HEK293 (cell line): ENCODE measurements around the gene BCL11A.

Source experiments
- CTCF ChIA-PET: fragments of 350-600 bp; formaldehyde crosslinking; extraction: SDS; loops from one replicate; lab custom pipeline; 2021; ENCODE audit warnings: antibody characterized with exemption; lab: Yijun Ruan, JAX
- POLR2A ChIA-PET: fragments of 300-600 bp; formaldehyde crosslinking; extraction: SDS; loops from one replicate; lab custom pipeline; 2020; ENCODE audit warnings: antibody characterized with exemption, inconsistent platforms; lab: Yijun Ruan, JAX
- H3K27ac ChIP-seq: fragments of 200-500 bp; sonication (Bioruptor generic); 2 replicates; pipeline ENCODE4 v1.5.1; 2014; ENCODE audit warnings: low read depth, low read length, control low read depth, inconsistent platforms; ENCODE audit errors: extremely low read depth
- H3K36me3 ChIP-seq, 2 experiments: fragments of 200-500 bp in 1 of 2; sonication (Bioruptor generic) in 1 of 2; 1 replicate in 1 of 2; 2 replicates in 1 of 2; pipeline ENCODE4 v1.5.1; 2014 to 2017; ENCODE audit warnings: inconsistent platforms in 2 of 2, low read length in 2 of 2; ENCODE audit not compliant: control insufficient read depth in 2 of 2, insufficient read depth in 1 of 2
- H3K4me1 ChIP-seq: fragments of 200-500 bp; sonication (Bioruptor generic); 2 replicates; pipeline ENCODE4 v1.5.1; 2014; ENCODE audit warnings: mild to moderate bottlenecking, low read length, inconsistent platforms; ENCODE audit not compliant: control insufficient read depth, insufficient read depth
- H3K4me3 ChIP-seq: 2 replicates; pipeline ENCODE4 v1.5.1; 2011; ENCODE audit warnings: low read depth, mild to moderate bottlenecking, control low read depth, low read length, moderate library complexity
- H3K9me3 ChIP-seq: fragments of 200-500 bp; sonication (Bioruptor generic); 2 replicates; pipeline ENCODE4 v1.5.1; 2014; ENCODE audit warnings: low read depth, low read length, inconsistent platforms; ENCODE audit not compliant: control insufficient read depth, insufficient read depth
- BCL11A ChIP-seq: fragments of 450-650 bp; formaldehyde crosslinking; IDR thresholded peaks from 2 replicates; pipeline ENCODE4 v1.5.1; 2016; ENCODE audit warnings: low read depth, missing biosample characterization, missing genetic modification characterization
- GLIS1 ChIP-seq: fragments of 450-650 bp; formaldehyde crosslinking; IDR thresholded peaks from 2 replicates; pipeline ENCODE4 v1.5.1; 2016; ENCODE audit warnings: missing biosample characterization, missing genetic modification characterization
- GLIS2 ChIP-seq: fragments of 450-650 bp; formaldehyde crosslinking; IDR thresholded peaks from 2 replicates; pipeline ENCODE4 v1.5.1; 2016; ENCODE audit warnings: missing biosample characterization, missing genetic modification characterization
- IKZF3 ChIP-seq: fragments of 450-650 bp; IDR thresholded peaks from 2 replicates; pipeline ENCODE4 v1.5.0; 2018; ENCODE audit warnings: missing biosample characterization, mild to moderate bottlenecking, missing genetic modification characterization, moderate library complexity
- KLF10 ChIP-seq: fragments of 450-650 bp; IDR thresholded peaks from 2 replicates; pipeline ENCODE4 v1.5.1; 2018; ENCODE audit warnings: missing biosample characterization, mild to moderate bottlenecking, missing genetic modification characterization
- KLF17 ChIP-seq: fragments of 450-650 bp; formaldehyde crosslinking; IDR thresholded peaks from 2 replicates; pipeline ENCODE4 v1.5.1; 2016; ENCODE audit warnings: missing biosample characterization, missing genetic modification characterization
- KLF8 ChIP-seq: fragments of 450-650 bp; formaldehyde crosslinking; IDR thresholded peaks from 2 replicates; pipeline ENCODE4 v1.5.1; 2016; ENCODE audit warnings: missing biosample characterization, missing genetic modification characterization
- KLF9 ChIP-seq: fragments of 450-650 bp; formaldehyde crosslinking; IDR thresholded peaks from 2 replicates; pipeline ENCODE4 v1.5.1; 2016; ENCODE audit warnings: missing biosample characterization, missing genetic modification characterization, low read depth
- MYNN ChIP-seq: fragments of 450-650 bp; formaldehyde crosslinking; IDR thresholded peaks from 2 replicates; pipeline ENCODE4 v1.5.1; 2016; ENCODE audit warnings: missing biosample characterization, missing genetic modification characterization, borderline replicate concordance
- RBAK ChIP-seq: fragments of 450-650 bp; formaldehyde crosslinking; IDR thresholded peaks from 2 replicates; pipeline ENCODE4 v1.5.1; 2016; ENCODE audit warnings: missing biosample characterization, missing genetic modification characterization
- ZBTB20 ChIP-seq: fragments of 450-650 bp; formaldehyde crosslinking; IDR thresholded peaks from 2 replicates; pipeline ENCODE4 v1.5.1; 2016; ENCODE audit warnings: missing biosample characterization, missing genetic modification characterization
- ZBTB48 ChIP-seq: fragments of 450-650 bp; formaldehyde crosslinking; IDR thresholded peaks from 2 replicates; pipeline ENCODE4 v1.5.1; 2016; ENCODE audit warnings: missing biosample characterization, missing genetic modification characterization
- ZFP37 ChIP-seq: fragments of 450-650 bp; formaldehyde crosslinking; IDR thresholded peaks from 2 replicates; pipeline ENCODE4 v1.5.1; 2016; ENCODE audit warnings: missing biosample characterization, missing genetic modification characterization
- ZIC2 ChIP-seq: fragments of 450-650 bp; formaldehyde crosslinking; IDR thresholded peaks from 2 replicates; pipeline ENCODE4 v1.5.1; 2016; ENCODE audit warnings: missing biosample characterization, missing genetic modification characterization
- ZNF184 ChIP-seq: fragments of 450-650 bp; IDR thresholded peaks from 2 replicates; pipeline ENCODE4 v1.5.1; 2018; ENCODE audit warnings: missing biosample characterization, mild to moderate bottlenecking, missing genetic modification characterization
- ZNF2 ChIP-seq: fragments of 450-650 bp; formaldehyde crosslinking; IDR thresholded peaks from 2 replicates; pipeline ENCODE4 v1.5.1; 2016; ENCODE audit warnings: missing biosample characterization, missing genetic modification characterization
- ZNF202 ChIP-seq: fragments of 450-650 bp; formaldehyde crosslinking; IDR thresholded peaks from 2 replicates; pipeline ENCODE4 v1.5.1; 2016; ENCODE audit warnings: missing biosample characterization, missing genetic modification characterization, borderline replicate concordance
- ZNF223 ChIP-seq: fragments of 450-650 bp; formaldehyde crosslinking; IDR thresholded peaks from 2 replicates; pipeline ENCODE4 v1.5.1; 2016; ENCODE audit warnings: missing biosample characterization, missing genetic modification characterization
- ZNF248 ChIP-seq: fragments of 450-650 bp; formaldehyde crosslinking; IDR thresholded peaks from 2 replicates; pipeline ENCODE4 v1.5.1; 2017; ENCODE audit warnings: missing biosample characterization, missing genetic modification characterization
- ZNF292 ChIP-seq: fragments of 450-650 bp; formaldehyde crosslinking; IDR thresholded peaks from 2 replicates; pipeline ENCODE4 v1.5.1; 2016; ENCODE audit warnings: low read depth, missing biosample characterization, missing genetic modification characterization, borderline replicate concordance
- ZNF341 ChIP-seq: fragments of 450-650 bp; formaldehyde crosslinking; IDR thresholded peaks from 2 replicates; pipeline ENCODE4; 2016; ENCODE audit warnings: low read depth, missing biosample characterization, missing genetic modification characterization
- ZNF366 ChIP-seq: fragments of 450-650 bp; formaldehyde crosslinking; conservative IDR thresholded peaks from 2 replicates; pipeline ENCODE4 v1.5.1; 2016; ENCODE audit warnings: missing biosample characterization, missing genetic modification characterization
- ZNF391 ChIP-seq: fragments of 450-650 bp; formaldehyde crosslinking; IDR thresholded peaks from 2 replicates; pipeline ENCODE4 v1.5.1; 2016; ENCODE audit warnings: low read depth, missing biosample characterization, missing genetic modification characterization, borderline replicate concordance
- ZNF404 ChIP-seq: fragments of 450-650 bp; formaldehyde crosslinking; IDR thresholded peaks from 2 replicates; pipeline ENCODE4 v1.5.1; 2017; ENCODE audit warnings: missing biosample characterization, missing genetic modification characterization
- ZNF433 ChIP-seq: fragments of 450-650 bp; formaldehyde crosslinking; IDR thresholded peaks from 2 replicates; pipeline ENCODE4 v1.5.1; 2016; ENCODE audit warnings: missing biosample characterization, missing genetic modification characterization, low read depth
- ZNF48 ChIP-seq: fragments of 450-650 bp; formaldehyde crosslinking; IDR thresholded peaks from 2 replicates; pipeline ENCODE4 v1.5.1; 2016; ENCODE audit warnings: missing biosample characterization, missing genetic modification characterization
- ZNF548 ChIP-seq: fragments of 450-650 bp; formaldehyde crosslinking; IDR thresholded peaks from 2 replicates; pipeline ENCODE4 v1.5.1; 2016; ENCODE audit warnings: missing biosample characterization, missing genetic modification characterization
- ZNF600 ChIP-seq: fragments of 450-650 bp; formaldehyde crosslinking; IDR thresholded peaks from 2 replicates; pipeline ENCODE4 v1.5.1; 2016; ENCODE audit warnings: missing biosample characterization, missing genetic modification characterization
- ZNF626 ChIP-seq: fragments of 450-650 bp; sonication (Bioruptor Pico); formaldehyde crosslinking; IDR thresholded peaks from 2 replicates; pipeline ENCODE4 v1.5.1; 2018; ENCODE audit warnings: missing biosample characterization, missing genetic modification characterization, inconsistent platforms
- ZNF677 ChIP-seq: fragments of 450-650 bp; IDR thresholded peaks from 2 replicates; pipeline ENCODE4 v1.5.0; 2018; ENCODE audit warnings: missing biosample characterization, mild to moderate bottlenecking, missing genetic modification characterization, moderate library complexity
- ZNF747 ChIP-seq: fragments of 450-650 bp; formaldehyde crosslinking; IDR thresholded peaks from 2 replicates; pipeline ENCODE4 v1.5.1; 2016; ENCODE audit warnings: missing biosample characterization, missing genetic modification characterization
- ZNF837 ChIP-seq: fragments of 450-650 bp; formaldehyde crosslinking; IDR thresholded peaks from 2 replicates; pipeline ENCODE4 v1.5.1; 2016; ENCODE audit warnings: missing biosample characterization, missing genetic modification characterization
- ZSCAN30 ChIP-seq: fragments of 450-650 bp; IDR thresholded peaks from 2 replicates; pipeline ENCODE4 v1.5.1; 2018; ENCODE audit warnings: missing biosample characterization, mild to moderate bottlenecking, missing genetic modification characterization, moderate library complexity
- TF ChIP-seq, protein P1 (sequence below): sonication (generic); formaldehyde crosslinking; IDR thresholded peaks from 2 replicates; pipeline ENCODE4 v1.8.1; 2022; ENCODE audit warnings: mild to moderate bottlenecking, moderate library complexity, missing genetic modification reagents
- TF ChIP-seq, protein P2 (sequence below): fragments of 450-650 bp; formaldehyde crosslinking; IDR thresholded peaks from 2 replicates; pipeline ENCODE4 v1.5.1; 2016; ENCODE audit warnings: missing biosample characterization, missing genetic modification characterization

The BCL11A gene

DNA sequence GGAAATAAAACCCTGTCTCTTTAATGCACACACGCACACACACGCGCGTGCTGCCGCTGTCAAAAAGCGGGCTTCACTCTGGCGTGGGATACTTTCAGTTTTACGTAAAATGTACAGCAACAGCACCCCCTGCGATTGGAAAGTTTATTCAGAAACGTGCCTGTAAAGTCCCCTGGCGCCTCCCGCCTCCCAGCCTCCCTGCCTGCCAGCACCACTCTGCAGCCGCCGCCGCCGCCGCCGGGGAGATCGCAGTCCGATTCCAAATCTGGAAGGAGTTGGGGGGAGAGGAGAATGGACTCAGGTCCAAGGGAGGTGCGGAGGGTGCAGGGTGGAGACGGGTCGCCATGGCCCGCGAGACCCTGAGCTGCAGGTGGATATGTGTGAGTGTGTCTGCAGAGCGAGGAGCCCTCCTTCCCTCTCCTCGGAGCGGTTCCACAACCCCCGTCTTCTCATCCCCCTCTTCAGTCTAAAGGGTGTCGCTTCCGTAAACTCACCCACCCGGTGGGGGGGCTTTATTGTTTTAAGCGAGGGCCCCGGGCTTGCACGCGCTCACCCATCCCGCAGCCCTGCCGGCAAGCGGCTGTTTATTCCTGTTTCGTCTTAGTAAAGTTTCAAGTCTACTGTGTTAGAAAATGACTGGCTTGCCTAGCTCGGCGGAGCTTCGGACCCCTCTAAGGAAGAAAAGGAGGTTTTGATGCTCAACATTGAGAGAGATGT, 1.8 kb upstream of the BCL11A start (continued):
- TF ChIP-seq ZNF292 (tag by site-specific recombination) = no peak
- TF ChIP-seq ZNF341 (tag by site-specific recombination) = peak; percentile 62
- TF ChIP-seq ZNF548 = no peak
- no peak for TF ChIP-seq ZNF837 (tag by site-specific recombination)
- TF ChIP-seq ZNF366 (tag by site-specific recombination) = peak; percentile 81
- TF ChIP-seq ZNF184 (tag by site-specific recombination) = no peak
- 0 out of 2 replicates have a peak, but pooled peaks have one; percentile 28 for TF ChIP-seq KLF17 (tag by site-specific recombination)
- TF ChIP-seq, all 188 proteins: peak for 30

DNA sequence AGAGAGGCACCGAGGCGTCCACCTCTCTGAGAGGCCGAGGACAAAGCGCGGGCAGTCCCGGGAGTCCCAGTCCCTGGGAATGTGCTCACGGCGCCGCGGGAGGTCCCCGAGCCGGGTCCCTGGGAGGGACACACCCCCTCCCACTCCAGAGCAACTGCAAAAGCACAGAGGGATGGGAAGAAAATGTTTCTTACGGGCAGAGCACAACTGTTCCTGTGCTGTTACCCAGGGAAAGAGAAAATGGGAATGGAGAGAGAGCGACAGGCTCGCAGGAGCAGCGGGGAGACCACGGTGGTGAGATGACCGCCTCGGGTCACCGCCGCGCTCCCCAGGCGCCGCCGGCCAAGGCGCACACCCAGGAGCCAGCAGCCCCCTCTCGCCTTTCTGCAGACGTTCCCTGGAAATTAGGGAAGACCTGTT, 1.2 kb upstream of the BCL11A start:
- CTCF ChIA-PET = no interaction called here
- peak overlapping the region; percentile 98 for H3K27ac ChIP-seq
- peak; percentile 90 for TF ChIP-seq IKZF3 (tag by site-specific recombination)
- no peak for TF ChIP-seq ZNF202 (tag by site-specific recombination)
- peak; percentile 93 for TF ChIP-seq GLIS1 (tag by site-specific recombination)
- TF ChIP-seq KLF8 = peak; percentile 17; the same call in 1 of the 2 replicates
- TF ChIP-seq ZNF2 (tag by site-specific recombination) = 0 out of 2 replicates have a peak, but pooled peaks have one; percentile 0
- no peak for TF ChIP-seq ZNF747
- no peak for TF ChIP-seq ZNF48 (tag by site-specific recombination)
- peak; percentile 14; the same call in 1 of the 2 replicates for TF ChIP-seq ZNF391 (tag by site-specific recombination)
- TF ChIP-seq BCL11A (tag by site-specific recombination) = no peak
- TF ChIP-seq, protein P1, sequence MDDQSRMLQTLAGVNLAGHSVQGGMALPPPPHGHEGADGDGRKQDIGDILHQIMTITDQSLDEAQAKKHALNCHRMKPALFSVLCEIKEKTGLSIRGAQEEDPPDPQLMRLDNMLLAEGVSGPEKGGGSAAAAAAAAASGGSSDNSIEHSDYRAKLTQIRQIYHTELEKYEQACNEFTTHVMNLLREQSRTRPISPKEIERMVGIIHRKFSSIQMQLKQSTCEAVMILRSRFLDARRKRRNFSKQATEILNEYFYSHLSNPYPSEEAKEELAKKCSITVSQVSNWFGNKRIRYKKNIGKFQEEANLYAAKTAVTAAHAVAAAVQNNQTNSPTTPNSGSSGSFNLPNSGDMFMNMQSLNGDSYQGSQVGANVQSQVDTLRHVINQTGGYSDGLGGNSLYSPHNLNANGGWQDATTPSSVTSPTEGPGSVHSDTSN (CRISPR knock-in tag) = peak; percentile 30; the same call in 1 of the 2 replicates
- TF ChIP-seq ZNF248 (tag by site-specific recombination) = no peak
- TF ChIP-seq GLIS2 (tag by site-specific recombination) = peak; percentile 87
- 0 out of 2 replicates have a peak, but pooled peaks have one; percentile 7 for TF ChIP-seq ZFP37 (tag by site-specific recombination)
- TF ChIP-seq ZNF223 (tag by site-specific recombination) = no peak
- peak; percentile 40; the same call in 1 of the 2 replicates for TF ChIP-seq ZNF600 (tag by site-specific recombination)
- no peak for TF ChIP-seq MYNN (tag by site-specific recombination)
- TF ChIP-seq ZNF433 = no peak
- peak; percentile 93 for TF ChIP-seq KLF10
- no peak for TF ChIP-seq RBAK (tag by site-specific recombination)
- peak; percentile 92 for TF ChIP-seq KLF9 (tag by site-specific recombination)
- TF ChIP-seq ZBTB20 = peak; percentile 20; the same call in 1 of the 2 replicates
- TF ChIP-seq, protein P2, sequence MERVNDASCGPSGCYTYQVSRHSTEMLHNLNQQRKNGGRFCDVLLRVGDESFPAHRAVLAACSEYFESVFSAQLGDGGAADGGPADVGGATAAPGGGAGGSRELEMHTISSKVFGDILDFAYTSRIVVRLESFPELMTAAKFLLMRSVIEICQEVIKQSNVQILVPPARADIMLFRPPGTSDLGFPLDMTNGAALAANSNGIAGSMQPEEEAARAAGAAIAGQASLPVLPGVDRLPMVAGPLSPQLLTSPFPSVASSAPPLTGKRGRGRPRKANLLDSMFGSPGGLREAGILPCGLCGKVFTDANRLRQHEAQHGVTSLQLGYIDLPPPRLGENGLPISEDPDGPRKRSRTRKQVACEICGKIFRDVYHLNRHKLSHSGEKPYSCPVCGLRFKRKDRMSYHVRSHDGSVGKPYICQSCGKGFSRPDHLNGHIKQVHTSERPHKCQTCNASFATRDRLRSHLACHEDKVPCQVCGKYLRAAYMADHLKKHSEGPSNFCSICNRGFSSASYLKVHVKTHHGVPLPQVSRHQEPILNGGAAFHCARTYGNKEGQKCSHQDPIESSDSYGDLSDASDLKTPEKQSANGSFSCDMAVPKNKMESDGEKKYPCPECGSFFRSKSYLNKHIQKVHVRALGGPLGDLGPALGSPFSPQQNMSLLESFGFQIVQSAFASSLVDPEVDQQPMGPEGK (tag by site-specific recombination) = peak; percentile 36
- no peak for TF ChIP-seq ZNF677 (tag by site-specific recombination)
- peak; percentile 40; the same call in 1 of the 2 replicates for TF ChIP-seq ZIC2
- 0 out of 2 replicates have a peak, but pooled peaks have one; percentile 0 for TF ChIP-seq ZSCAN30 (tag by site-specific recombination)
- no peak for TF ChIP-seq ZNF404
- peak; percentile 93 for TF ChIP-seq ZBTB48
- no peak for TF ChIP-seq ZNF626 (tag by site-specific recombination)

More for the DNA sequence above, 1.2 kb upstream of the BCL11A start:
- H3K4me1 ChIP-seq = peaks cover 7% of the 10 kb centered on the region; the same call in 1 of the 2 replicates
- H3K36me3 ChIP-seq = no peaks in the 10 kb centered on the region
- POLR2A ChIA-PET = interaction anchor here (1.6 kb wide), 1 partner anchor 27 kb away, joined by 4 read pairs; no protein-coding TSS in a partner anchor
- H3K9me3 ChIP-seq = no peaks in the 10 kb centered on the region
- peak overlapping the region; percentile 77 for H3K4me3 ChIP-seq
